LHCN-M2 (cell line): ENCODE measurements around the gene CHSY1. TPM values are rescaled to one million over a fixed set of nuclear protein-coding genes. Genes with fewer than 3 reads are reported as not detected.
"Not testable (repeated sequence)": the region's sequence is repeated elsewhere in the genome, so short reads cannot be mapped to it uniquely, and the experiment has no call there.

Source experiments
- DNase-seq: peaks from one replicate; pipeline ENCODE4 v3.0.0-alpha.2; 2012; ENCODE audit warnings: low read depth
- polyA plus RNA-seq: library from polyadenylated mRNA; unstranded; fragments of >200 nt; gene quantifications from one replicate; pipeline ENCODE4 v1.2.1, GENCODE V29; 2012; ENCODE audit warnings: missing spikeins
- total RNA-seq: library from RNA; depleted of rRNA; stranded (reverse); fragments of >200 nt; gene quantifications from 2 replicates; pipeline ENCODE4 v1.2.3, GENCODE V29; 2014; rRNA removed

Gene CHSY1, protein sequence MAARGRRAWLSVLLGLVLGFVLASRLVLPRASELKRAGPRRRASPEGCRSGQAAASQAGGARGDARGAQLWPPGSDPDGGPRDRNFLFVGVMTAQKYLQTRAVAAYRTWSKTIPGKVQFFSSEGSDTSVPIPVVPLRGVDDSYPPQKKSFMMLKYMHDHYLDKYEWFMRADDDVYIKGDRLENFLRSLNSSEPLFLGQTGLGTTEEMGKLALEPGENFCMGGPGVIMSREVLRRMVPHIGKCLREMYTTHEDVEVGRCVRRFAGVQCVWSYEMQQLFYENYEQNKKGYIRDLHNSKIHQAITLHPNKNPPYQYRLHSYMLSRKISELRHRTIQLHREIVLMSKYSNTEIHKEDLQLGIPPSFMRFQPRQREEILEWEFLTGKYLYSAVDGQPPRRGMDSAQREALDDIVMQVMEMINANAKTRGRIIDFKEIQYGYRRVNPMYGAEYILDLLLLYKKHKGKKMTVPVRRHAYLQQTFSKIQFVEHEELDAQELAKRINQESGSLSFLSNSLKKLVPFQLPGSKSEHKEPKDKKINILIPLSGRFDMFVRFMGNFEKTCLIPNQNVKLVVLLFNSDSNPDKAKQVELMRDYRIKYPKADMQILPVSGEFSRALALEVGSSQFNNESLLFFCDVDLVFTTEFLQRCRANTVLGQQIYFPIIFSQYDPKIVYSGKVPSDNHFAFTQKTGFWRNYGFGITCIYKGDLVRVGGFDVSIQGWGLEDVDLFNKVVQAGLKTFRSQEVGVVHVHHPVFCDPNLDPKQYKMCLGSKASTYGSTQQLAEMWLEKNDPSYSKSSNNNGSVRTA
- total RNA-seq, result 20.5 and 21.8 TPM in 2 replicates
- 10.1 TPM for polyA plus RNA-seq

DNA sequence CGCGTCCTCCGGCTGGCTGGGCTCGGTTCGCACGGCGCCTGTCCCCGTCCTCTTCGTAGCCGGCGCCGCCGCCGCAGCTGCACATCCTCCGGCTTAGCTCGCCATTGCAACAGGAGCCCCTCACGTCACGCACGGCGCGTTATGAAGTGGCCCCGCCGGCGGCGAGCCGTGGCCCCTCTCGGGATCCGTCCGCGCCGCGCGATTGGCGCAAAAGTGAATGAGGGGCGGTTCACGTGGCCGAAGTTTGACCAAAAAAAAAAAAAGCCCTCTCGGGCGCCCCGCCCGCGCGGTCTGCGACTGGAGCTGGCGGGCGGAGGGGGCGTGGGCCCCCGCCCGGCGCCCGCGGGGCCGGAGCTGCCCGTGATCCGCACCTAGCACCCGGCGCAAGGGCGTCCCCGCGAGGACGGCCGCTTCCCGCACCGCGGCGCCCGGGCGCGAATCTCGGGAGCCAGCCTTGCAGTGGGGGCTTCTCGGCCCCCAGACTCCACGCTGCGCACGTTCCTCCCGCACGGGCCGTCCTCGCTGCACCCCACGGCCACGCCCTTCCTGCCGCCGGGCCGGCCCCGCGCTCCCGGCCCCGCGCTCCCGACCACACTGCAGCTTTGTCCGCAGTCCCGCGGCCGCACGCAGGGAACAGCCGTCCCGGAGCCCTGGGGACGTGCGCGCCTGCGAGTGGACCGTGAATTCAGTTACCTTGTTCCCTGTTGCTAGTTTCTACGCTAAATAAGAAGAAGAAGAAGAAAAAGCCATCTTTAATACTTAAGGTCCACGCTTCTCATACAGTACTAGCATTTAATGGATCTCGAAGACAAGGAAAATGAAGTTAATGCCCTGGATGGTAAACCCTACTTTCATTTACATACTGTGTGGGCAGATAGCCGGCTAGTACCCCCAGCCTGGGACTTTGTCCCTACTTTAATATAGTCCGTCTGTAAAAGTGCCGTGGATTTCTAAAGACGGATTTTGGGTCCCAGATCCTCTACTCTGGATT is at the start of gene CHSY1:
TSS of gene CHSY1 (minus strand) at position 219 of the 991 bp plus-strand sequence. CDS start 592 bp downstream, outside the sequence.
- DNase-seq, result peak; percentile 91

- peak; percentile 8 for DNase-seq
These were observed 44.9 kb upstream of the CHSY1 start for GRCh38 chr15:101296418-101297405.

- peak; percentile 15 for DNase-seq
These were observed 43.8 kb upstream of the CHSY1 start for GRCh38 chr15:101295607-101296161.

- peak; percentile 92 for DNase-seq
These were observed 43.1 kb upstream of the CHSY1 start, which contains the start of gene SNRPA1 for GRCh38 chr15:101294731-101295606. SNRPA1 (minus strand) TSS chr15:101295248; CDS start chr15:101295178, 70 bp downstream.

DNA sequence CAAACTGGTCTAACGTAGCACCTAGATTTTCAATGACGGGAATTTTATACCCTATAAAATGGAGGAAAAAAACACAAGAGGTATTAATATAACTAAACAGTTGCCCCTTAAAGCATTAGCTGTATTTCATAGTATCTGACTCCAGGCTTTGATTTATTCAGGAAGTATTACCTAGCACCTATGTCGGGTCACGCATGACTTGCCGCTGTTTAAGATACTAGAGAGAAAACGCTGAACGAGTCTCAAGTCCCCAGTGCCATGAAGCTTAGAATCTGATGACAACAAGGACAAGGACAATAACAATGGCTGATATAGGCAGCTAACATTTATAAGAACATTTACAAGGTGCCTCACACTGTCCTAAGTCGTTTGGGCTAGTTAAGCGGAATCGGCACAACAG is 41.3 kb upstream of the CHSY1 start:
- DNase-seq, result no peak

DNA sequence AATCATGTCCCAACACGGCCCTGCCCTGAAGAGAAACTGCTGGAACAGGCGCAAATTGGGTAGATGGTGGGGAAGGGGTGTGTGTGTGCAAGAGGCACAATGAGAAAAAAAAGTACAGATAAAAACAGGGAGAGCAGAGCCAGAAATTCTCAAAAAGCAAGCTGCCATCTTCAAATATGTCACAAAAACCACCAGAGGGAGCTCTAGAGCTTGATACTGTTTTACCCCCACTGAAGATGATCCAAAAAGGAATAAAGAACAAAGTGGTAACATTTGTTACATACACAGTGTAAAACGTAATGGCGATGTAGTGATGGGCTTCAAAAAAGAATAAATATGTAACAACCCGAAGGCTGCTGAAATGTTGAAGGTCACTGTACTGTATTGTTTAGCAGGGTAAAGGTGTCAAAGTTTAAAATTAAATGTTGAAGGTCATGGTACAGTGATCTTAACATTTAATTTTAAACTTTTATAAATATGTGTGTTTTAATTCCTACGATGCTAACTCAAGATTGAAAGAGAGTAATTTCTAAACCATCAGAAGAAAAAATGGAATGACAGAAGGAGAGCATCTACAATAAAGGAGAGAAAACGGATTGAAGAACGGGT is 37.2 kb upstream of the CHSY1 start:
- peak; percentile 53 for DNase-seq

GRCh38 chr15:101287342-101287741 is 35.5 kb upstream of the CHSY1 start:
- not testable (repeated sequence) for DNase-seq

DNA sequence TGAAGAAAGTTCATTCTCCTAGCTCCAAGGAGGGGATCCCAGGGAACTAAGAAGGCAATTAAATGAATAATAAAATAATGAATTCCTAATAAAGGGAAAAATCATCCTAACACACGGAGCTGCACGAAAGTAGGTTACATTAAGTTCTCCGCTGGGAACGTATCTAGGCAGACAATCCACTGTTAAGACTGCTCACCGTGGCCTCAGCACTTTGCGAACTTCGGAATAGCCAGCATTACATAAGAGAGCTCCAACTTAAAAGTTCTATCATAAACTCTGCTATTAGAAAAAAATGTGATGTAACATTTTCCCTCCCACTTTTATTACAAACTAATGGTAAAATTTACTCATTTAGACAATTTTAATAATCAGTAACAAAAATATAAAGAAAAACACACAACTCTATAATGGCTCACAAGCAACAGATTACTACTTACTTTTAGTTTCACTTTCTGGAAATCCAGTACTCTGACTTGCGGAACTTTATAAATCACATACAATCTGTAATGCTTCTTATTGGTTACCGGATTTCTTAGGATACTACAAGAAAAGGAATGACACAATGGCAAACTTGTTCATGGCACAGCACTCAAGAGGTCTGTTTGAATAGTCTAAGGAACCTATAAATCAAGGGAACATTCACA is 34.7 kb upstream of the CHSY1 start:
- no peak for DNase-seq

DNA sequence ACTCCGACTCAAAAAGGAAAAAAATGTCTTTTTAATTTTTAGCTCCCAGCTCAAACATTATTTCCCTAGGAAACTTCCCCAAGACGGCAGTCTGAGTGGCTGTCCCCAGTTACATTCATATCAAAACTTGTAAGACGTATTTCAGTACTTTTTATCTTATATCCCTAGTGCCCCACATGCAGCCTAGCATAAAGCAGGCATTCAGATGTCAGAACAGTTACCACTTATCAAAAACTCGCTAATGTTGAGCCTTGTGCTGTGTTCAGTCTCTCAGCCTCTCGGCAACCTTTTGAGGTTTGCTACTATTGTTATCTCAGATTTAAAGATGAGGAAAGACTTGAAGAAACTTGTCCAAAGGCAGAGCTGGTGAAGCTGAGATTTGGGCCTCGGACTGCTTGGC is 32.1 kb upstream of the CHSY1 start:
- DNase-seq, result no peak

DNA sequence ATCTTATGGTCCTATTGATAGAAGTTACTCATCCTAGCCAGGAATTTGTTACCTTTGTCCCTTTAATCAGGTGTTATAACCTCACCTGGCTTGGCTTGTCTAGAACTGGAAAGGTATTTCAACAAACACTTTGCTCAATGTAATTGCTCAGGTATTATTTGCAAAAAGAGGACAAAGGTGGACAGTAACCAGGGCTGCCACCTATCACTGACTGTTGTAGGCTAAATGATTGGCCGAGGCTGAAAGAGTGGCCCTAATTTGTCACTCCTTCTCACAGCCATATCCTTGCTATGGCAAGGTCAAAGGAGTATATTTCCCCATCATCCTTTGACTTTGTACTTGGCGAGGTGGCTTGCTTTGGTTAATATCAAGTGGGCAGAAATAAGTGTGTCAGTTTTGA is 28.2 kb upstream of the CHSY1 start:
- DNase-seq, result no peak

DNA sequence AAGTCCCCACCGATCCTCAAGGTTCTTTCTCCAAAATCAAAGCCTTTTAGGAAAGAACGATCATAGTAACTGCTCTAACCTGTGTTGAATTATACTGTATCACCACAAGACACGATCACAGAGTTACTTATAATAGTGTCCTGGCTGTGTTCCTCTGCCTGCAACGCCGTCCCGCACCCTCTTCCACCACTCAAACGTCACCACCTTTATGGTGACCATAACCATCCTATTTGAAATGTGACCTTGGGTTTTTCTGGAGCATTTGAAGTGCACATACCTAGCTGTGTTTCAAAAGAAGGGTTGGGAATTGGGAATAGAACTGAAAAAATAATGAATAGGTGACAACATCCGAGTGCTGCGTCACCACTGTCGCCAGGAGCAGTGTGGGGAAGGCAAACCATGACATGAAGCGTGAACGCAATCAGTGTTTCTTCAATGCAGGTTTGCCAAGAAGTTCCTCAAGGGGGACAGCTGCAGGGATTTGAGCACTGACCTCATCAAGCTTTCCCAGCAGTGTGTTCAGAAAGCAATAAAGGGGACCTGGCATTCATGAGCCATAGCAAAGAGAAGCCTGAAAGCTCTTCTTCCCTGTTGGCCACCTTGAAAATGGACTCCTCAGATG is 26.2 kb upstream of the CHSY1 start:
- DNase-seq, result peak; percentile 52

DNA sequence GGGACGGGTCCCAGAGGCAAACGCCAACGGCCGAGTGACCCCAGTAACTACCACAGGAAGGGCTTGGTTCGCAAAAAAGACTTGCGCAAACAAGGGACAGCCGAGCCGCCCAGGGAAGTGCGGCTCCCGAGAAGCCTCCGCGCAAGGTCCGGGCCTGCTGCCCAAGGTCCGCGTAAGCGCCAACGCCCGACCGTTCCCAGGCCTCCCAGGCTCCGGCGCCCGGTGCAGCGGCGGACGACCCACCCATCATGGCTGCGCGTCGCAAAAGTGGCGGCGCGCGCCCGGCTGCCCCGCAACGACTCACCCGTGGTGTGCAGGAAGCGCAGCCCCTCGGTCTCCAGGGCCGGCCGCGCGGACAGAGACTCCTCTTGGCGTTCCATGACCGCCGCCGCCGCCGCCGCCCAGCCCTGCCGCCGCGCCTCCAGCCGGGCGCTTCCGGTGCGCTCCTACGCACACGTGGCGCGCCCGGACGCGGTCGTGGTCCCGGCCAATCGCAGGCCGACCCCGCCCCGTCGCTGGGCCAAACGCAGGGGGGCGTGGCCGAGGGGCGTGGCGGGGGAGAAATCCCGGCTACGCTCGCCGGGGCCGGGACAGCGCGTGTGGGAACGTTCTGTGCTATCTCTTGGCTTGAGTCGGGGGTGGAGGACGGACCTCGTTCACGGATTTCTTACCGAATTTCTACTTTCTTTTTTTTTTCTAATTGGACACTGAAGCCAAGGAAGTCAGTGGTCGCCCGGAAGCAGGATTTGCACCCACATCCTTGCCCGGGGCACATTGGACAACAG is 25.4 kb upstream of the CHSY1 start, which contains the start of gene SELENOS:
TSS of gene SELENOS (minus strand) at position 448 of the 785 bp plus-strand sequence. CDS start at position 380, 68 bp downstream.
- DNase-seq, result peak; percentile 84

DNA sequence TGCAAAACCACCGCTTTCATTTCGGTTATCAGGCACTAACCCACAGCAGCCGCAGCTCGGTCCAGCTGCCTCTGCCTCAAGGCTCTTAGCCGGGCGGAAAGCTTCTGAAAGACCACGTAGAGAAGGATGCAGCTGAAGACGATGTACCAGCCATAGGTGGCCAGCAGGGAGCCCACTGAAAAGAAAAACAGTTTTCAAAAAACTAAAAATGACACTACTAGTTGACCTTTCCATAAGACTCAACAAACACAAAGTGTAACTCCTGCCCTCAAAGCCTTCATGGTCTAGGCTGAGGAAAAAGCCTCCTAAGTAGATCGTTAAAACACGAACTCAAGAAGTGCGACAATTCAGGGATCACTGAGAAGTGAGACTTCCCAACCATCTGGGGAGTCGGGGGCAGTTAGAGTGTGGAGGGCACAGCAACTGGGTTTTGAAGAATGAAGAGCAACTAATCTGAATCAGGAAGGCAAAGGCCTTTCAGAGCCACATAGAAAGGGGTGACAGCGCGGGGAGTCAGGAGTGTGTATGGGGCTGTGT is 24.7 kb upstream of the CHSY1 start:
- peak; percentile 36 for DNase-seq

GRCh38 chr15:101275018-101275417 is 23.2 kb upstream of the CHSY1 start:
- DNase-seq, result no peak

GRCh38 chr15:101273534-101273933 is 21.7 kb upstream of the CHSY1 start:
- no peak for DNase-seq

DNA sequence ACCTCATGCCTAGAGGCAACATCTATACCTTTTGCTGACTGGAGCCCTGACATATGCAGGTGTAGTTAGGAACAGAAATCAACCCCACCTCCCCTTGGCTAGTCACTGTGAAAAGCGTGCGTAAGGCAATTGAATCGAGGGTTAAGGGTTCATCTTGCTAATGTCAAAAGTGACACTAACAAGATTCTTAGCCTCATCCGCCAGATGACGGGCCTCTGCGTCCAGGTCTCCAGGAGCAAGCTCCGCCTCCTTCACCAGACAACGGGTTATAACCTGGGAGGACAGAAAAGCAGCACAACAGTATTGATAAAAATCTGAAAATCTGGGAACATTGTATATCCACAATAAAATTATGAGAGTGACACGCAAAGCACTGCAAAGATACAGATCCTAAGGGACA is 20.7 kb upstream of the CHSY1 start:
- DNase-seq, result no peak
